ENCODE results near the gene MUCL3. TPM values are rescaled to one million over a fixed set of nuclear protein-coding genes. Genes with fewer than 3 reads are reported as not detected.
"Not testable (repeated sequence)": the region's sequence is repeated elsewhere in the genome, so short reads cannot be mapped to it uniquely, and the experiment has no call there.

The MUCL3 gene
- total RNA-seq, 1 donor from 2014 or later = not detected

- H3K4me1 Mint-ChIP-seq (ENCODE audit: unreplicated experiment) = no peaks in the 10 kb centered on the region
- TF ChIP-seq CTCF (IDR thresholded peaks at IDR 0.05) = no peak
- H3K9me3 Mint-ChIP-seq (ENCODE audit: unreplicated experiment) = peaks cover 9% of the 10 kb centered on the region
- no peak overlapping the region for H3K4me3 Mint-ChIP-seq (ENCODE audit: unreplicated experiment)
- peaks cover 44% of the 10 kb centered on the region for H3K36me3 Mint-ChIP-seq (ENCODE audit: unreplicated experiment)
- DNase-seq (ENCODE audit: extremely low spot score, unreplicated experiment) = no peak
- no peak overlapping the region for H3K27ac Mint-ChIP-seq (ENCODE audit: unreplicated experiment)
- no peaks in the 10 kb centered on the region for H3K27me3 Mint-ChIP-seq (ENCODE audit: unreplicated experiment)
These were observed 14.1 kb upstream of the MUCL3 start for GRCh38 chr6:30926644-30927043.

- H3K36me3 Mint-ChIP-seq (ENCODE audit: unreplicated experiment) = peaks cover 43% of the 10 kb centered on the region
- not testable (repeated sequence) for H3K27ac Mint-ChIP-seq (ENCODE audit: unreplicated experiment); H3K9me3 Mint-ChIP-seq (ENCODE audit: unreplicated experiment); H3K4me1 Mint-ChIP-seq (ENCODE audit: unreplicated experiment); DNase-seq (ENCODE audit: extremely low spot score, unreplicated experiment); H3K4me3 Mint-ChIP-seq (ENCODE audit: unreplicated experiment); H3K27me3 Mint-ChIP-seq (ENCODE audit: unreplicated experiment)
These were observed 13.7 kb upstream of the MUCL3 start for GRCh38 chr6:30927080-30927479.

- H3K4me1 Mint-ChIP-seq (ENCODE audit: unreplicated experiment) = no peaks in the 10 kb centered on the region
- peaks cover 30% of the 10 kb centered on the region for H3K36me3 Mint-ChIP-seq (ENCODE audit: unreplicated experiment)
- no peak overlapping the region for H3K4me3 Mint-ChIP-seq (ENCODE audit: unreplicated experiment)
- H3K9me3 Mint-ChIP-seq (ENCODE audit: unreplicated experiment) = peaks cover 9% of the 10 kb centered on the region
- H3K27me3 Mint-ChIP-seq (ENCODE audit: unreplicated experiment) = no peaks in the 10 kb centered on the region
- TF ChIP-seq CTCF (IDR thresholded peaks at IDR 0.05) = no peak
- H3K27ac Mint-ChIP-seq (ENCODE audit: unreplicated experiment) = no peak overlapping the region
- DNase-seq (ENCODE audit: extremely low spot score, unreplicated experiment) = no peak
These were observed 12.1 kb upstream of the MUCL3 start for GRCh38 chr6:30928677-30929076.

- DNase-seq (ENCODE audit: extremely low spot score, unreplicated experiment) = no peak
- peaks cover 9% of the 10 kb centered on the region for H3K9me3 Mint-ChIP-seq (ENCODE audit: unreplicated experiment)
- no peak overlapping the region for H3K4me3 Mint-ChIP-seq (ENCODE audit: unreplicated experiment)
- no peak for TF ChIP-seq CTCF (IDR thresholded peaks at IDR 0.05)
- peaks cover 26% of the 10 kb centered on the region for H3K36me3 Mint-ChIP-seq (ENCODE audit: unreplicated experiment)
- H3K27ac Mint-ChIP-seq (ENCODE audit: unreplicated experiment) = no peak overlapping the region
- no peaks in the 10 kb centered on the region for H3K27me3 Mint-ChIP-seq (ENCODE audit: unreplicated experiment)
- H3K4me1 Mint-ChIP-seq (ENCODE audit: unreplicated experiment) = no peaks in the 10 kb centered on the region
These were observed 10.3 kb upstream of the MUCL3 start for GRCh38 chr6:30930506-30930905.

- no peak for DNase-seq (ENCODE audit: extremely low spot score, unreplicated experiment)
- no peak overlapping the region for H3K27ac Mint-ChIP-seq (ENCODE audit: unreplicated experiment)
- H3K27me3 Mint-ChIP-seq (ENCODE audit: unreplicated experiment) = peaks cover 2% of the 10 kb centered on the region
- no peaks in the 10 kb centered on the region for H3K4me1 Mint-ChIP-seq (ENCODE audit: unreplicated experiment)
- TF ChIP-seq CTCF (IDR thresholded peaks at IDR 0.05) = no peak
- H3K36me3 Mint-ChIP-seq (ENCODE audit: unreplicated experiment) = peaks cover 24% of the 10 kb centered on the region
- H3K9me3 Mint-ChIP-seq (ENCODE audit: unreplicated experiment) = peaks cover 9% of the 10 kb centered on the region
- H3K4me3 Mint-ChIP-seq (ENCODE audit: unreplicated experiment) = no peak overlapping the region
These were observed 9.5 kb upstream of the MUCL3 start for GRCh38 chr6:30931272-30931671.
